SU-DHL-6 (cell line): Measurements from ENCODE around the gene IRX4.

Source experiments
- CTCF ChIP-seq: fragments of 200-600 bp; sonication (generic); IDR thresholded peaks from one replicate; pipeline ENCODE4 v1.5.1; 2017; ENCODE audit warnings: antibody characterized with exemption, mild to moderate bottlenecking, low read length, moderate library complexity; ENCODE audit not compliant: insufficient read depth, poor library complexity, severe bottlenecking
- EZH2phosphoT487 ChIP-seq: fragments of 200-600 bp; sonication (generic), shearing (Covaris generic); conservative IDR thresholded peaks from 2 replicates; pipeline ENCODE4 v1.6.1; 2018; ENCODE audit warnings: mild to moderate bottlenecking, antibody characterized with exemption, low read length, moderate library complexity, mixed read lengths

GRCh38 chr5:1917830-1918487 lies 35.2 kb upstream of the IRX4 start:
- TF ChIP-seq CTCF (no peak), EZH2phosphoT487 (no peak)
